Measurements from ENCODE around the gene PSMB4.

DNA sequence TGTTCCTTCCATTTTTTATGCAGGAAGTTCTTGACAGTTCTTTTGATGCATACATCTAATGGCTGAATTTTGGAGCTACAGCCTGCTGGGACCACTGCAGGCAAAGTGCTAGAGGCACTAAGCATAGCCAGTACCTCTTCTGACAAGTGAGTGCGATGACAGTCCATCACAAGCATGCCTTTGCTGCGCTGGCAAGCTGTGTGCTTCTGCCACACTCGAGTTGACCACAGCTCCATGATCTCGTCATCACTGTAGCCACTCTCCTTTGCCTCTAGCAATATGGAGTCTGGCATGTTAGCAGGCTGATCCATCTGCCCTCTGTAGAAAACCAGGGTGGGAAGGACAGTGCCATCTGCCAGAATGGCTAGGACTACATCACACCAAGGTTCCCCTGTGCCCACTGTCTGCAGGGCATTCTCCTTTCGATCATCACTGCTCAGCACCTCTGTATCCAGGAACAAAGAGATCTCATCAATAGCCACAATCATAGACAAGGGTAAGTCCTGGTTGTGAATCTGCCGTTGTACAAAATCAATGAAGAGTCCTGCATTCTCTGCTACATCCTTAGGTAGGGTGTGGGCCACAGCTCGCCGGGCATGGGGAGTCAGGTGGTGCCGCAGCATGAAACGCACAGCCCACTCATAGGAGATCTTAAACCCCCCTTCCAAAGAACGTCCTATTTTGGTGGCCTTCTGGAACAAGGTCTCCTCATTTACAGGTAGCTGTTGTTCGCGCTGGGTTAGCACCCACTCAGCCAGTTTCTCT, 6.0 kb downstream of the PSMB4 start:
- TF ChIP-seq, protein P1, sequence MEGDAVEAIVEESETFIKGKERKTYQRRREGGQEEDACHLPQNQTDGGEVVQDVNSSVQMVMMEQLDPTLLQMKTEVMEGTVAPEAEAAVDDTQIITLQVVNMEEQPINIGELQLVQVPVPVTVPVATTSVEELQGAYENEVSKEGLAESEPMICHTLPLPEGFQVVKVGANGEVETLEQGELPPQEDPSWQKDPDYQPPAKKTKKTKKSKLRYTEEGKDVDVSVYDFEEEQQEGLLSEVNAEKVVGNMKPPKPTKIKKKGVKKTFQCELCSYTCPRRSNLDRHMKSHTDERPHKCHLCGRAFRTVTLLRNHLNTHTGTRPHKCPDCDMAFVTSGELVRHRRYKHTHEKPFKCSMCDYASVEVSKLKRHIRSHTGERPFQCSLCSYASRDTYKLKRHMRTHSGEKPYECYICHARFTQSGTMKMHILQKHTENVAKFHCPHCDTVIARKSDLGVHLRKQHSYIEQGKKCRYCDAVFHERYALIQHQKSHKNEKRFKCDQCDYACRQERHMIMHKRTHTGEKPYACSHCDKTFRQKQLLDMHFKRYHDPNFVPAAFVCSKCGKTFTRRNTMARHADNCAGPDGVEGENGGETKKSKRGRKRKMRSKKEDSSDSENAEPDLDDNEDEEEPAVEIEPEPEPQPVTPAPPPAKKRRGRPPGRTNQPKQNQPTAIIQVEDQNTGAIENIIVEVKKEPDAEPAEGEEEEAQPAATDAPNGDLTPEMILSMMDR (IDR thresholded peaks at IDR 0.05), result no peak
- no peak for TF ChIP-seq ZFX (IDR thresholded peaks at IDR 0.05; ENCODE audit: borderline replicate concordance)
